HK-2 (cell line): ENCODE results near the gene RFX3.

ENCODE experiments used
- DNase-seq: peaks from one replicate; pipeline ENCODE4 v3.0.0-alpha.2; 2018; ENCODE audit not compliant: unreplicated experiment

Gene RFX3

GRCh38 chr9:3214741-3215140 lies 311.1 kb downstream of the RFX3 start:
- DNase-seq = no peak

- no peak for DNase-seq
Measured at GRCh38 chr9:3205421-3206095, 320.2 kb downstream of the RFX3 start.

- no peak for DNase-seq
Measured at GRCh38 chr9:3200331-3200774, 325.4 kb downstream of the RFX3 start.

- no peak for DNase-seq
Measured at GRCh38 chr9:3193791-3194190, 332.0 kb downstream of the RFX3 start.

- DNase-seq = no peak
Measured at GRCh38 chr9:3191715-3192114, 334.1 kb downstream of the RFX3 start.

GRCh38 chr9:3189113-3189861 lies 336.5 kb downstream of the RFX3 start:
- DNase-seq = no peak

GRCh38 chr9:3186751-3187150 lies 339.1 kb downstream of the RFX3 start:
- no peak for DNase-seq

- DNase-seq = peak; percentile 3
Measured at GRCh38 chr9:3181049-3181953, 344.5 kb downstream of the RFX3 start.

- no peak for DNase-seq
Measured at GRCh38 chr9:3180696-3181048, 345.1 kb downstream of the RFX3 start.

- DNase-seq = no peak
Measured at GRCh38 chr9:3179711-3180110, 346.1 kb downstream of the RFX3 start.

- DNase-seq = no peak
Measured at GRCh38 chr9:3177936-3178335, 347.9 kb downstream of the RFX3 start.

- no peak for DNase-seq
Measured at GRCh38 chr9:3177146-3177761, 348.5 kb downstream of the RFX3 start.

- no peak for DNase-seq
Measured at GRCh38 chr9:3173374-3173773, 352.4 kb downstream of the RFX3 start.

GRCh38 chr9:3170819-3171218 lies 355.0 kb downstream of the RFX3 start:
- DNase-seq = no peak
